Activated CD8-positive, alpha-beta memory T cell treated with anti-CD3 and anti-CD28 coated beads for 24 hours (primary cell): Measurements from ENCODE around the gene NGRN.
"Not testable (repeated sequence)": the region's sequence is repeated elsewhere in the genome, so short reads cannot be mapped to it uniquely, and the experiment has no call there.

ENCODE experiments used
- DNase-seq: peaks from one replicate; pipeline ENCODE4 v3.0.0-alpha.2; 2020

NGRN gene

DNA sequence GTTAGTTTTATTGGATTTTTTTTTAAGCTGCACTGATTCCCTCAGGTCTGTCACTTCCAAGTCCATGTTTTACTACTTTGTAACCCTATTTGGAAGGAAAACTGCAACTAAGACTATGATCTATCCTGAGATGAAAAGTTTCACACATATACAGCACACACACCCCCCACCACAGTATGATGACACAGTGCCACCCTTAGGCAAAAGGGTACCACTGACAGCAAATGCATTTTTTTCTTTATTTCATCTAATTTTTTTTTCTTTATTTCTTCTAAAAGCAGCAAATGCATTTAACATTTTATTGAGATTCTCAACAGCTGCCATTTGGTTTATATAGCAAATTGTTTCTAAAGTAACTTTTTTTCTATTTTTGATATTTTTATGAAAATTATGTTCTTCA lies 21.2 kb downstream of the NGRN start:
- no peak for DNase-seq

DNA sequence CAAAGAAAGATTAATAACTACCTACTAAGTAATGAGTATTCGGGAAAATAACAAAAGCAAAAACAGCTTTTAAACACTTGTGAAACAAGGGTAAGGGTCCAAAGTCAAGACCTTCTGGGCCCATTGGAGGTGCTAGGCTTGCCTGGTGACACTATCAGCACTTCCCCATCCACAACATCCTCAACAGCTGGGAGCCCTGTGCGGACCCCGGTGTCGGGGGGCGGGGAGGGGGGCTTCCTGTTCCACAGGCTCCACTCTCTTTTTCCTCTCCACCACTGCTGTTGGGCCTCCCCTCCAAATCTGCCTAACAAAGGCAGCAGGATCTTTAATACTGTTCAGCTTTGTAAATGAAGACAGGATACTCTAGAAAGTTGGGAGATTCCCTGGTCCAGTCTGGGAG lies 21.6 kb downstream of the NGRN start:
- no peak for DNase-seq

DNA sequence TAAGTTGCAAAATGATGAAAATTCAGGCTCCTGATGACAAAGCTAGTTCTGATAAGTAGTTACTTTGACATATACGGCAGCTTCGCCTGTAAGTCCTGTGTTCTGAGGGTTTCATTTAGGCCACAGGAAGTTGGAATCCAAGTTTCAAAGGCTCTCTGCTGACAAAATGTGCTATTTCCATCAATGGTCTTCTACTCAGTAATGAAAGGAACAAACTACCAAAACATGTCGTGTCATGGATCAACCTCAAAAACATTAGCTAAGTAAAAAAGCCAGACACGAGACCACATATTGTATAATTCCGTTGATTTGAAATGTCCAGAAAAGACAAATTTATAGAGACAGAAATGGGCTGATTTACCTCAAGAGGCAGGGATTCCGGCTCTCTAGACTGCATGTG lies 22.5 kb downstream of the NGRN start:
- DNase-seq = no peak

DNA sequence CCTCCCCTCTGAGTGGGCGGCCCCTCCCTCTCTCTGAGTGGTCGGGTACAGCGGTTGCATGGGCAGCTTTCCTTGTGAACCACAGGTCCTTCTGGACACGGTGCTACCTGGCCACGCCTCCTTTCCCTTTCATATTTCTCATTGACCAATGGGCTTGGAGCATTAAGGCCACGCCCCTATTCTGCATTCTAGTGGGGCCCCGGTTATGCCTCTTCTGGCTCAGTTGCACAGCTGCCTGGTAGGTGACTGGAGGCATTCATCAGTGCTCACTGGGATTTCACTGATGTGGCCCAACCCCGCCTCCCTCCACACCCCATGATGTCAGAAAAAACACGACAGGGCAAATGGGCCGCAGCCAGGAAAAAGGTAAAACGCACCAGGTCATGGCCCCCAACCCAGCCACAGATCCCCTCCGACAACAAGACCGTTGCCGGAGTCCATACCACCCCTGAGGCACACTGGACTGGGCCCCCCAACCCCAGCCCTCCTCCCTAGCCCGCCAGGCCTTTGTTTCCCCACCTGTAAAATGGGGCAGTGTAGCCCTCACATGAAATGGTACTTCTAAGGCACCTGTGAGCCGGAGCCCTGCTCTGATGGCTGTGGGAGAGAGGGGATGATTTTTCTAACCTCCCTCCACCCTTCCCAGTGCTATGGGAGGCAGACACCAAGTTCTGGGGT lies 26.3 kb downstream of the NGRN start:
- DNase-seq = no peak

DNA sequence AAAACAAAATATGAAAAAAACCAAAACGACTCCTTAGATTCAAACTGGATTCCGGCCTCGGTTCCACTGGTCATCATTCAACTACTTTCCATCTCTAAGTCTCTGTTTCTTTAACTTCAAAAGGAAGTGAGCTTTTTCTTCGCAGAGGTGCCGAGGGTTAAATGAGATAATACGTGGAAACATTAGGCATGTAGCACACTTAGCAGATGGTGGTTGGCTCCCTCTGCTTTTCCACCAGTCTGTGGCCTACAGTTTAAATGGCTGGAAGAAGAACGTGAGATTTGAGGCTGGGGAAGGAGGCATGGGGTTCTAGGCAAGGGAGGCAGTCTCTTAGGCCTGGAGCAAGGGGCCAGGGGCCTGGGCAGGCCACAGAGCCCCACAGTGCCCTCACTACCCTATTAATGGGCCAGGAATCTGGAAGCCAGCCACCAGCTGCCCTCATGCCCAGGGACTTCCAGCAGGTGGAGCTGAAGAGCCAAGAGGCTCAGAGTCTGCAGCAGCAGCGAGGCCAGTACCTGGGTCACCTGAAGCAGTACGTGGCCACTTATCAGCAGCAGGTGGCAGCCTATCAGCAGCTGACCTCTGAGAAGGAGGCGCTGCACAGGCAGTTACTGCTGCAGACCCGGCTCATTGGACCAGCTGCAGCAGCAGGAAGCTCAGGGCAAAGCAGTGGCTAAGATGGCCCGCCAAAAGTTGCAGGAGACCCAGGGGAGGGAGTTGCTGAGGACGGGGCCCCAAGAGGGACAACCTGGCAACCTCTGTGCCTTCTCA lies 27.8 kb downstream of the NGRN start:
- DNase-seq = peak; percentile 88

DNA sequence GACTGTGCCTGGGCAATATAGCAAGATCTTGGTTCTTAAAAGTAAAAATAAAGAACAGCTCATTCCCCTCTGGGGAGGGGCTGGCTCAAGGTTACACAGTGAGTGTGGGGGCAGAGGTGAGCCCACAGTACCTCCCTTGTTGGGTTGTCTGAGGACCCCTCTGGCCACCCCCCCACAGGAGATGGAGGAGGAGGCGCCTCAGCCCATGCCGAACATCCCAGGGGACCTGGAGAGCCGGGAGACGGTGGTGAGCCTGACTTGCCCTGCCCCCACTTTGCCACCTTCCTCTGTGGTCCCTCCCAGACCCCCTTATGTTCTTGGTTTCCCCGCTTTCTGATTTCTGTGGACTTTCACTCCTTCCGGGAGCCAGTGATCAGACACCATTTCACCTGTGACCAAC lies 28.7 kb downstream of the NGRN start:
- no peak for DNase-seq

DNA sequence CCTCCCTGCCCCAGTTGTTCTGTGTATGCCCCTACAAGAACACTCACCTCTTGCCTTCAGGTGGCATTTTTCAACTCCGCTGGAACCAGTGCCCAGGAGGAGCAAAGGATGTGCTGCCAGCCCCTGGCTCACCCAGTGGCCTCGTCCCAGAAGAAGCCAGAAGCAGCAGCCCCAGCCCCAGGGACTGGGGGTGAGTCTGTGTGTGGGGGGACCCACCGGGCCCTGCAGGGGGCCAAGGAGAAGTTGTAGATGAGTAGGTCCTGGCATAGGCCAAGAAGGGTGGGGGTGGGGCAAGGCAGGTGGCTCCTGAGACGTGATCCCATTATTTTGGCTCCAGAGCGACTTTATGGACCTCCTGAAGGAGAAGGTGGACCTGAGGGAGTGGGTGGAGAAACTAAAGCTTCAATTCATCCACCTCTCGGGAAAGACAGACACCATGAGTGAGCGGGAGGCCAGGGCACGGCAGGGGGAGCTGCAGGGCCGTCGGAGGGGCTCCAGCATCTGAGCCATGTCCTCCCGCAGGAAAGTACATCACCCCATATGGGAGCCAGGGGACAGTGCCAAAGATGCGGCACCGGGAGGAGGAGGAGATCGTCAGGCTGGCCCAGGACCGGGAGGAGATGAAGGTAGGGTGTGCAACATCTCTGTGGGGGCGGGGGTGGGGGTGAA lies 29.3 kb downstream of the NGRN start:
- DNase-seq = no peak

DNA sequence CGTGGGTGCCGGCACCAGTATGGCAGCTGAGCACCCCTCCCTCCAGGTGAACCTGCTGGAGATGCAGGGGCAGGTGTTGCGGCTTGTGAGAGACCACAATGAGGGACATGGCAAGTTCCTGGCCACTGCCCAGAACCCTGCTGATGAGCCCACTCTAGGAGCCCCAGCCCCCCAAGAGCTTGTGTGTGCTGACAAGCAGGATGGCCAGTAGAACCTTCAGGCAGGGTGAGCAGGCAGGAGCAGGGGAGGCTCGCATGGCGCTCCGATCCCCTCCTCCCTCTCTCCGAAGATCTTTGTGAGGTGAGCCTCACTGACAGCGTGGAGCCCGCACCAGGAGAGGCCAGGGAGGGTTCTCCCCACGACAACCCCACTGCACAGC lies 29.8 kb downstream of the NGRN start:
- DNase-seq = no peak

DNA sequence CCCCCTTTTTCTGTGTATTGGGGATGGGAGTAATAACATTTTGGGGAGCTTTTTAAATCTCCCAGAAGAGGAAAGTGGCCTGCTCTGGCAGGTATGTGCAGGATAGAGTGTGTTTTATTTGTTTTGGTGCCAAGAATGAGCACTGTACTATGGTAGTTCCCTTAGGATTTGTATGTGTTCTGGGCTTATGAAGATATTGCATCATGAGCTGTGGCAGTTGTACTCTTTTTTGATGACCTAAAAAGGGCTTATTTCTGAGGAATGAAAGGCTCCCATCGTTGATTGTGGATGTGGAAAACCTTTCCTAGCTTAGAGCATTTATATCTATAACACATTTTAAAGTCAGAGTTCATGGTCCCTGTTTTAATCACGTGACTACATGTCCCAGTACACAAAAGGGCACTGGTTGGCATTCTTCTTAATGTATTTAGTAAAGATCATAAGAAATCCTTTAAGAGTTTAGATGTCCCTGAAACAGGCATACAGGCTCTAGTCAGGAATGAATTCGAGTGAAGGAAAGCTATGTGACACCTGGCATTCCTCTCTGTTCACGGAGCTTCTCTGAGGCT lies 30.9 kb downstream of the NGRN start:
- DNase-seq = not testable (repeated sequence)

DNA sequence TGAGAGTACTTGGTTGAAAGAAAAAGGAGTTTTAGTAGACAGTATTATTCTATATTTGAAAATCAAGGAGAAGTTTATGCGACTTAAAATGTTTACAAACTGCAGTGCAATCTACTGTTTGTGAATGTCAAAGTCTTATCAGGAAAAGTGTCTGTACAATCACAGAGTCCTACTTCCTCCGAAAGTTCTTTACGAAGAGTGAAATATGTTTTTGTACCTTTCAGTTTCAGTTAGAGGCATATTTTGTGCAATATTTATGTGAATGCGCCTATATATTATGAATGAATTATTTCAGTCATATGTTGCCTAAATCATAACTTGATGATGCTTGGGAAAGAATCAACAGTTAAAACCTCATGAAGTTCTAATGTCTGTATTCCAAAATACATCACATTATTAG lies 31.5 kb downstream of the NGRN start:
- no peak for DNase-seq

DNA sequence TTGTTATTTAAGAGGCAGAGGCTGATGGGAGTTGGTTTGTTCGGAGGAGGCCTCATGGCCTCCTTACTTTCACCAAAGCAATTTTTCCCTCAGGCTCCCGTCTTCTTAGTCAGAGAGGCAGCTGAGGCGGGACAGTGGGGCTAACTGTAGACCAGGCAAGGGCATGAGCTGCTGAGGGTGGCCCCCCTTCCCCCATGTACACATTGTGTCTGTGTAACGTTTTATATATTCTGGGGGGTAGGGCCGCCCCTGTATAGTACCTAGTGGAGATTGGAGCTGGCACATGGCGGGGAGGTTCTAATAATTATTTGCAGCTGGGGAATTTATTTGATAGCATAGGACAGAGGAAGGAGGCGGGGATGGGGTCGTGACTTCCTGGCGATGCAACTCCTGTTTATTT lies 35.1 kb downstream of the NGRN start:
- no peak for DNase-seq

DNA sequence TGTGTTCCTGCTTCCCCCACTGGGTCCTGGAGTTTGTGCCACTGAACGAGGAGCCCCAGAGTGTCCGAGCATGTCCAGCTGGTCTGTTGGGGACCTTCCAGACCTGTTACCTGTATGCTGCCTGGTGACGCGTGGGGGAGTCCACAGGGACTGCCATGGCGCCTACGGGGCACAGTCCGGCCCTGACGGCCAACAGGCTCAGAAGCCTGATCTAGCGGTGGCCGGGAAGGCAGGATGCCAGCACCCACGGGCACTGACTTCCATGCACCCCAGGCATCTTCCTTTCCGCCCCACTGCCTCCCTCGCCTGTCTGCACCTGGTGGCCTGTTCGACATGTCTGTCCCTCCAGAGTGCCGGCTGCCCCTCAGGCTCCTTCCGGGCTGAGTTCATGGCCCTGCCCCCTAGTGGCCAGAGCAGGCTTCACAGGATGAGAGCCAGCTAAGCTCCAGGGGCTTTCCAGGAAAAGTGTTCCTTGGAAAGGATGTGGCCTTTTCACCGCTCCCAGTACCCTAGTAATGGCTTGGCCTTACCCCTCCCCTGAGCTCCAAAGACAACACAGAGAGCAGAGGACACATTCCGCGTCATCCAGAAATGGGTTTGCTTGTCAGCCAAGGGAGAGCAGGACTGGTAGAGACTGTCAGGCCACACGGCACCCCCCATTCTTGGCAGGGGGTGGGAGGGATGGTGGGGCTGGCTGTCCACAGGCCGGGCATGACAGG lies 35.7 kb downstream of the NGRN start:
- DNase-seq = peak; percentile 87

DNA sequence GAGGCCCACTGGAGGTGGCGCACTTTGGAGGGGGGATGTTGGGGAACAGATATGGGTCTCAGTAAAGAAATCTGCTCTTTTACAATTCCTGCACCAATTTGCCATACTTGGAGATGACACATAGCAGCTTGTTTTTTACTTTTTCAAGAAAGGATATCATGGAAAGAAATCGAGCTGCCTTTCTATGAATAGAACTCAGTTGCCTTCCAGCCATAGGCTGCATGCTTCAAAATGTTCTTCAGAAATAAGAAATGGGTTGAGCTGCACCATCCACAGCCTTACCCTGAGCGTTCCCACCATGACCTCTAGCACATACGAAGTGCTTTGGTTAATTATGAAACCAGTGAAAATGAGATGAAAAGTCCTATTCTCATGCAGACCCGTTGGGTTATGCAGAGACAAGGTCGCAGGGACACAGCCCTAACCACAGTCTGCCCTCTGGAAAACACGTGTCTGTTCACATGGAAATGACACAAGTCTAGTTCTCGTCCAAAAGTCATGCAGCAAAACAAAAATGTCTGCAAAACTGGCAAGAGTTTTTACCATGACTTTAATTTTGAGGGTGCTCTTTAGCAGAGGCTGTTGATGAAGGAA lies 36.3 kb downstream of the NGRN start:
- DNase-seq = no peak

DNA sequence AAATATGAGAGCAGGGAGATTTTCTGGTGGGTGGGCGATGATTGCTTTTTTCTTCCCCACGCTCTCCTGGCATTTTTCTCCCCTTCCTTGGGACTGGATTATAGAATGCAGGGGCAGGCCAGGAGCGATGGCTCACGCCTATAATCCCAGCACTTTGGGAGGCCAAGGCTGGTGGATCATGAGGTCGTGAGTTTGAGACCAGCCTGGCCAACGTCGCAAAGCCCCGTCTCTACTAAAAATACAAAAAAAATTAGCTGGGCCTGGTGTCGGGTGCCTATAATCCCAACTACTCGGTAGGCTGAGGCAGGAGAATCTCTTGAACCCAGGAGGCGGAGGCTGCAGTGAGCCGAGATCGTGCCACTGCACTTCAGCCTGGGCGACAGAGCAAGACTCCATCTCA lies 39.9 kb downstream of the NGRN start:
- not testable (repeated sequence) for DNase-seq

DNA sequence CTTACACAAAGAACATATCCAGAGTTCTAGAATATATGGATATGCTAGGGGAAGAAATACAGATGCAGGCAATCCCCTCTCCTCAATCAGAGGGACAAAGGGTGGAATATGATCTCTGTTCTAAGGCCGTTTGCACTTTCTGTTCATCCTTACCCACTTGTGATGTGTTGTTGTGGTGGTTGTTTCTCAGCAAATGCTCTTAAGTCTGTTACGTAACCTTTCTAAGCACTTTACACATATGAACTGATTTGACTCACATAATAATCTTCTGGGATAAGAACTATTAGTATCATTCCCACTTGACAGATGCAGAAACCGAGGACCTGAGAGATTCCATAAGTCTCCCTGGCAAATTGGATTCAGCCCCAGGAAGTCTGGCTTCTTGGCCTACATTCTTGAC lies 40.5 kb downstream of the NGRN start:
- no peak for DNase-seq

DNA sequence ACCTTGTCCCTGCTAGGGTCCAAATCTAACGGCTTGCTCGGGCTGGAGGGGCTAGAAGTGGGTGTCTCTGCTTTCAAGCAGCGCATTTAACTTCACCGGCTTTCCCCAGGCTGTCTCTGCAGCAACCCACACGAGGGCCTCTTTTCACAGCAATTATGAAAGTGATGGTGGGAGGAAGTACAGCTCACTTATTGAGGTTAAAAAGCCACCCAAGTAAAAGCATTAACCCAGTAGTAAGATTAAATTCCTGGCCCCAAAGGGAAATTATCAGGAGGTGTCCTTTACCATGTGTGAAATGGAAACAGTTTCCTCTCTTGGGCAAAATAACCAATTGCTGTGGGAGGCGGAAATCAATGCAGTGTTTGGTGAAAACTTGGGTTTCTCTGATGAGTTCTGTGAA lies 41.1 kb downstream of the NGRN start:
- no peak for DNase-seq

DNA sequence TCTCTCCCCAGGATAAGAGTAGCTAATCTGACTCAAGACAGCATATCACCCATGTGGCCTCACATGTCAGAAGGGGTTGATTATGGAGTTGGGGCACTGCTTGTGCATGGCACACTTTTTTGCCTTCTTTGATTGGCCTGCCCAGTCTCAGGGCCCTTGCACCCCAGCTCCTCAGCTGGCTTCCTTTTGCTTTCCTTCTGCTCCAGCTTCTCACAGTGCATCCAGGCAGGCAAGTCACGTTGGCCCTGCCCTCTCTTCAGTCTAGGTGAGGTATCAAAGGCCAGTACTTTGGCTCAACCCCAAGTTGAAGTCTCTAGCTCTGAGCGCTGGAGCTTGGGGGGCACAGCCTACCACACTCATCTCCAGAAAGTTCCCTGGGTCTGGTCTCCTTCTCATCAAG lies 42.2 kb downstream of the NGRN start:
- DNase-seq = peak; percentile 53

DNA sequence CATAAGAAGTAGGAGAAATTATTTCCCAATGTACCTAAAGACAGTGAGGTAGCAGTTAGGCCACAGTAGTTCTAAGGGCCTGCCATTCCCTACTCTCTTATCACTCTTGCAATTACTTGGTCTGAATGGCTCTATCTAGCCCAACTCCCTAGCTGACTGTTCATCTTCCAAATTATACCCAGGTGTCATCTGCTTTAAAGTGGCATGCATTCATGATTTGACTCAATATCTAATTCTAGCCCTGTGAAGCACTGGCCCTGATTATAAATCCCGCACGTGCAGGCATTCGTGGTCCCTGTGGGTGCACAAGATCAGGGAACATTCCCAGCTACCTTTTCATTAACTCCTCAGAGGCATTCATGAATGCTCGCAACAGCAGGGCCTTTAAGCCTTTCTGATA lies 43.5 kb downstream of the NGRN start:
- DNase-seq = no peak

DNA sequence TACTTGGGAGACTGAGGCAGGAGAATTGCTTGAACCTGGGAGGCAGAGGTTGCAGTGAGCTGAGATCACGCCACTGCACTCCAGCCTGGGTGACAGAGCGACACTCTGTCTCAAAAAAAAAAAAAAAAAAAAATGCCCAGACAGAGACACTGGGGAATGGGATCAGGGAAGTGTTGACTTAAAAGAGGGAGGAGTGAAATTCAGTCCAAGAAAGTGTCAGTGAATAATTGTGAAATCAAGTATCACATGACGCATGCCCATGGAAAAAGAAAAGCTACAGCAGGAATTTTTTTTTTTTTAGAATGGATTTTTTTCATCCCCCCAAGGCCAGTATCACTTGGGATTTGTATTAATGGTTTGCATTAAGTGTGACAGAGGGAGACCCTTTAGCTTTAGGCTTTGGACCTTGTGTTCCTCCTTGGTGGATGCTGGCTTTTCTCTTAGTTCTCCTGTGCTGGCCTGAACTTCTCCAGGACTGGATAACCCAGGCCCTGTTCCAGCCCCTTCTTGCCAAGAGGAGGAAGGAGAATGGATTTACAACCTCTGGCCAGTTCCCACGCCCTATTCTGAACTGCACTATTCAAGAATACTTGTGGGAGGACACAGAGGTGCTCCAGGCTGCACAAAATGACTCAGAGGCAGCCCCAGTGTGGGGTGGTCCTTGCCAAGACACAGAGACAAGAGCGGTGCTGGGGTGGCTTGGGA lies 50.0 kb downstream of the NGRN start:
- peak; percentile 43 for DNase-seq

DNA sequence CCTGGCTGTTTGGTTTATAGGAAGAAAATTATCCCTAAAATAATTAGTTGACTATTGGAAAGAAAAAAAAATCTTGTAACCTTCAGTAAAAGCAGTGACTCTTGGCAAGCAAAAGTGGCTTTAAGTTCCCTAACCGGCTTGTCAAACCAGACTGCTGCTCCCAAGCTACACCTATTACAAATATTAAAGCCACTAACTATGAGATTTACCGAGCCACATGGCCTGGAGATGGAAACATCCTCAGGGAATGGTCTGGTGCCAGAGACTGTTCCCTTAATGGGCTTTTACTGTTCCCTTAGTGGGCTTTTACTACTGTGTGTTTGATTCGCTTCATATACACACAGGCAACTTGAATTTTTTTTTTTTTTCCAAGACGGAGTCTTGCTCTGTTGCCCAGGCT lies 50.7 kb downstream of the NGRN start:
- no peak for DNase-seq

DNA sequence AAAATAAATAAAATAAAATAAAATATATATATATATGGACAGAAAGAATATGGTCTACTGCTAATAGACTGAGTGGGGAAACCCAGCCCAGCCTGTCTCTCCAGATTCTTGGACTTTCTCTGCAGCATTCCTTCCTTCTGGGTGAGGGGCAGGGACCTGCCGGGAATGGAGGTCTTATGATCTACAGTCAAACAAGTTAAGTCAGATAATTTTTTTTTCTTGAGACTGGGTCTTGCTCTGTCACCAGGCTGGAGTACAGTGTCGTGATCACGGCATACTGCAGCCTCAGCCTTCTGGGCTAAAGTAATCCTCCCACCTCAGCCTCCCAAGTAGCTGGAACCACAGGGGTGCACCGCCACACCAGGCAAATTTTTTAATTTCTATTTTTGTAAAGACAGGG lies 53.1 kb downstream of the NGRN start:
- peak; percentile 35 for DNase-seq
